CD4-positive, alpha-beta T cell treated with Interleukin-15 for 4 hours (primary cell): Measurements from ENCODE around the gene ZNF414.
"Not testable (repeated sequence)": the region's sequence is repeated elsewhere in the genome, so short reads cannot be mapped to it uniquely, and the experiment has no call there.

Experiments used
- DNase-seq: peaks from one replicate; pipeline ENCODE4 v3.0.0-alpha.2; 2020; ENCODE audit warnings: low spot score

Gene ZNF414

GRCh38 chr19:8517551-8518442, 3.8 kb upstream of the ZNF414 start:
- peak; percentile 69 for DNase-seq

GRCh38 chr19:8515317-8515716, 1.4 kb upstream of the ZNF414 start:
- peak; percentile 75 for DNase-seq

- DNase-seq: not testable (repeated sequence)
Measured at GRCh38 chr19:8514505-8515009, 590 bp upstream of the ZNF414 start.

GRCh38 chr19:8513036-8513686, 806 bp downstream of the ZNF414 start:
- DNase-seq: no peak

GRCh38 chr19:8512115-8512967, 1.6 kb downstream of the ZNF414 start:
- no peak for DNase-seq

GRCh38 chr19:8511573-8512101, 2.3 kb downstream of the ZNF414 start:
- no peak for DNase-seq

- no peak for DNase-seq
Measured at GRCh38 chr19:8510589-8511115, 3.3 kb downstream of the ZNF414 start.

GRCh38 chr19:8506402-8506957, 7.5 kb downstream of the ZNF414 start:
- no peak for DNase-seq

GRCh38 chr19:8505680-8506401, 8.1 kb downstream of the ZNF414 start:
- DNase-seq: peak; percentile 63

- DNase-seq: no peak
Measured at GRCh38 chr19:8504919-8505318, 9.0 kb downstream of the ZNF414 start.

GRCh38 chr19:8504171-8504570, 9.8 kb downstream of the ZNF414 start:
- DNase-seq: no peak

- no peak for DNase-seq
Measured at GRCh38 chr19:8503510-8503909, 10.5 kb downstream of the ZNF414 start.

GRCh38 chr19:8501981-8502380, 12.0 kb downstream of the ZNF414 start:
- DNase-seq: no peak

- no peak for DNase-seq
Measured at GRCh38 chr19:8501516-8501915, 12.5 kb downstream of the ZNF414 start.

- no peak for DNase-seq
Measured at GRCh38 chr19:8500158-8500557, 13.8 kb downstream of the ZNF414 start.

- no peak for DNase-seq
Measured at GRCh38 chr19:8499048-8499833, 14.7 kb downstream of the ZNF414 start.

- DNase-seq: no peak
Measured at GRCh38 chr19:8498295-8498694, 15.7 kb downstream of the ZNF414 start.

- no peak for DNase-seq
Measured at GRCh38 chr19:8494158-8494557, 19.8 kb downstream of the ZNF414 start.

GRCh38 chr19:8491574-8491973, 22.4 kb downstream of the ZNF414 start:
- DNase-seq: no peak

- DNase-seq: no peak
Measured at GRCh38 chr19:8490873-8491272, 23.1 kb downstream of the ZNF414 start.
